ENCODE measurements around the gene ZC3H7A. TPM values are rescaled to one million over a fixed set of nuclear protein-coding genes. Genes with fewer than 3 reads are reported as not detected.
"Not testable (repeated sequence)": the region's sequence is repeated elsewhere in the genome, so short reads cannot be mapped to it uniquely, and the experiment has no call there.

The ZC3H7A gene
- total and polyA plus RNA-seq, 5 donors from 2014 or later, result 43.3 to 157 (median 48.4) TPM

DNA sequence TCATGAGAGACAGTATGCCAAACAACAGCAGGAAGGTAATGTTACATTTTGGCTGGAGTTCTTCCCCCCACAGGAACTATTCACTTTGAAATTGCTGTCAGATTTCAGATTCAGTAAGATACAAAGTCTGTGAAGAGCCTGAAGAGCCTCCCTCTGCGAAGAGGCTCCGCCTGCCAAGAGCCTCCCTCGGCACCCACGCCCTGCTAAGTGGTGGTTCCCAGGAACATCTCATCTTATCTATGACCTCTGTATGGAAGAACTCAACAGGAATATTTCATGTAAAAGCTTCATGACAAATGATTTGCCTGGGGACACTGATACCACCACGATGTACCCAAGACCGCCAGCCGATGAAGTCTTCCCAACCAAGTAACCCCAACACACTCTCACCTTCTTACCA is 3.2 kb downstream of the ZC3H7A start:
- peak overlapping the region; percentile 93 to 98 (median 97) for H3K27ac Mint-ChIP-seq
- H3K27ac ChIP-seq (ENCODE audit: insufficient read depth, low read length, poor library complexity, severe bottlenecking), result peak overlapping the region; percentile 94
- H3K36me3 ChIP-seq (ENCODE audit: control insufficient read depth, insufficient read depth, low read length), result peaks cover 3% of the 10 kb centered on the region
- peak overlapping the region; percentile 92 for H3K4me3 ChIP-seq (ENCODE audit: low read depth, low read length)
- H3K4me3 Mint-ChIP-seq, result peak overlapping the region; percentile 91 to 96 (median 96)
- DNase-seq, result peak in 1 of 3 donors; percentile 29
- no peaks in the 10 kb centered on the region for H3K9me3 ChIP-seq (ENCODE audit: control insufficient read depth in 2 of 2, low read length in 2 of 2)
- H3K4me1 ChIP-seq (ENCODE audit: control insufficient read depth, insufficient read depth, low read length, poor library complexity, severe bottlenecking), result peaks cover 85% of the 10 kb centered on the region
- H3K9me3 Mint-ChIP-seq, result no peaks in the 10 kb centered on the region
- no peaks in the 10 kb centered on the region for H3K27me3 ChIP-seq (ENCODE audit: control insufficient read depth, insufficient read depth, low read length)
- peaks cover 30 to 87% (median 56%) of the 10 kb centered on the region in 4 donors for H3K4me1 Mint-ChIP-seq
- peaks cover 11% of the 10 kb centered on the region for H3K36me3 Mint-ChIP-seq
- H3K27me3 Mint-ChIP-seq, result peaks cover 10% of the 10 kb centered on the region
- ATAC-seq (ENCODE audit: low read depth in 2 of 2), result no peak

DNA sequence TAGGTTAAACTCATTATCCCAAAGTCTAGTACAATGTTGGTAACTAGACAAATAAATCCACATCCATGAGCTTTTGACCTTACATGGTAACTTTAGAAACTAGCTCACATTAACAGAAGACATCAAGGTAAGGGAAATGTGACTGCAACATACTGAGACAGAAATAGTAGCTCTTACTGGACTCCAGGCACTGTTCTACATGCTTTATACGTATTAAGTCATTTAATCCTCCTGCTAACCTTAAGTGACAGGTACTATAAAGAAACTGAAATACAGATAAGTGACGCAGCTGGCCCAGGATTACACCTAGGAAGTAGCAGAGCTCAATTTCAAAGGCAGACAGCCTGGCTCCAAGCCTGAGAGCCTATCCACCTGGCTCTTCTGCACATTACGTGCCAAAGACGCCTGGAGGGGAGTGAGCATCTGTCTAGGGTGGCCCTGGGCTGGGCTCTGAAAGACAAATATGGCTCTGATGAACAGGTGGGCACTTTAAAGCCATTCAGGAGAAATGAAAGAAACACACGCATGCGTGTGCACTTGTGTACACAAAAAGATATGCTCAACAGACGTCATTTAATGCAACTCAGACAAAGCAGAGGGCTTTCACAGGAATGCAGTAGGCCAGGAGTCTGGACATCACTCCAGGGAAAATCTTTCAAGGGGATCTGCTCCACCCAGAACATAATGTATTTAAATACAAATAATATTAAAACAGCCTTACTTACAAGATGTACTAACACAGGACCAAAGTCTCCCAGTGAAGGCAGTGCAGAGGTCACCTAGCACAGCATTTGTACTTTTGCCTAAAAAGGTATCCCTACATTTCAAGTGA is 4.4 kb downstream of the ZC3H7A start:
- H3K36me3 ChIP-seq (ENCODE audit: control insufficient read depth, insufficient read depth, low read length), result peaks cover 3% of the 10 kb centered on the region
- no peaks in the 10 kb centered on the region for H3K27me3 ChIP-seq (ENCODE audit: control insufficient read depth, insufficient read depth, low read length)
- Mint-ChIP-seq H3K27me3 (peaks cover 4% of the 10 kb centered on the region), H3K4me1 (peaks cover 24 to 87% (median 57%) of the 10 kb centered on the region in 4 donors), H3K9me3 (no peaks in the 10 kb centered on the region), H3K4me3 (peak overlapping the region; percentile 93 to 96 (median 96)), H3K27ac (peak overlapping the region; percentile 93 to 98 (median 97)), H3K36me3 (peaks cover 14% of the 10 kb centered on the region)
- H3K4me3 ChIP-seq (ENCODE audit: low read depth, low read length), result peak overlapping the region; percentile 92
- peak overlapping the region; percentile 94 for H3K27ac ChIP-seq (ENCODE audit: insufficient read depth, low read length, poor library complexity, severe bottlenecking)
- ATAC-seq (ENCODE audit: low read depth in 2 of 2), result no peak
- peak; percentile 46 to 56 (median 55) for DNase-seq
- no peaks in the 10 kb centered on the region for H3K9me3 ChIP-seq (ENCODE audit: control insufficient read depth in 2 of 2, low read length in 2 of 2)
- H3K4me1 ChIP-seq (ENCODE audit: control insufficient read depth, insufficient read depth, low read length, poor library complexity, severe bottlenecking), result peaks cover 83% of the 10 kb centered on the region

DNA sequence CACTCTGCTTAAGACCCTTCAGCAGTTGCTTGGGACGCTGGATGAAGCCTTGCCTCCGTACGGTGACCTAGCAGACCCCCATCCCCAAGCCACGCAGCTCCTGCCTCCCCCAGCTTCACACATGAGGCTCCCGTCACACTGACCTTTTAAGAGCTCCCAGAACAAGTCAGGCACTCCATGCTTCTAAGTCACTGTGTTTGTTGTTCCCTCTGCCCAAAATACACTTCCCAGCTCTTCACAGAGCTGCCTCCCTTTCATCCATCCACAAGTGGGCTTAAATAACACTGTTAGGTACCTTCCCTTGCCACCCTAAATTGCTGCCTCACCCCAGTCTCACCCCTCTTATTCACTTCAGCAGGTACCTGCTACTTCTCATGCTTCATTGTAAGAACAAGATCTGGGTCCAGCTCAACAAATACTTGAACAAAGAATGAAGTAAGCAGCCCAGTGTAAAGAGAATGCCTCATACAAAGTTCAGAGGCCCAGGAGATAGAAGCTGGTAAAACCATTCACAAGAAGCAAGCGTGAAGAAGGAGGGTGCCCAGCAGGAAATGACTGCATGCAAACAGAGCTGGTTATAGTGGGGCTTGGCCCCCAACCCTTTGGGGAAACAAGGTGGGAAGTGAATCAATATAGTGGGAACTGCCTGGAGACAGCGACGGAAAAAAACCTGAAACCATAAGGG is 5.8 kb downstream of the ZC3H7A start:
- Histone ChIP-seq H3K27ac (ENCODE audit: insufficient read depth, low read length, poor library complexity, severe bottlenecking) (peak overlapping the region; percentile 94), H3K4me3 (ENCODE audit: low read depth, low read length) (peak overlapping the region; percentile 92), H3K9me3 (ENCODE audit: control insufficient read depth in 2 of 2, low read length in 2 of 2) (no peaks in the 10 kb centered on the region), H3K27me3 (ENCODE audit: control insufficient read depth, insufficient read depth, low read length) (no peaks in the 10 kb centered on the region), H3K4me1 (ENCODE audit: control insufficient read depth, insufficient read depth, low read length, poor library complexity, severe bottlenecking) (peaks cover 96% of the 10 kb centered on the region), H3K36me3 (ENCODE audit: control insufficient read depth, insufficient read depth, low read length) (peaks cover 3% of the 10 kb centered on the region)
- no peak for ATAC-seq (ENCODE audit: low read depth in 2 of 2)
- peak in 1 of 3 donors; percentile 41 for DNase-seq
- peaks cover 14% of the 10 kb centered on the region for H3K36me3 Mint-ChIP-seq
- peaks cover 31 to 96% (median 68%) of the 10 kb centered on the region in 4 donors for H3K4me1 Mint-ChIP-seq
- H3K27ac Mint-ChIP-seq, result peak overlapping the region; percentile 93 to 98 (median 97)
- H3K9me3 Mint-ChIP-seq, result no peaks in the 10 kb centered on the region
- H3K27me3 Mint-ChIP-seq, result peaks cover 4% of the 10 kb centered on the region
- H3K4me3 Mint-ChIP-seq, result peak overlapping the region in 3 of 4 donors; percentile 46 to 96 (median 95)

DNA sequence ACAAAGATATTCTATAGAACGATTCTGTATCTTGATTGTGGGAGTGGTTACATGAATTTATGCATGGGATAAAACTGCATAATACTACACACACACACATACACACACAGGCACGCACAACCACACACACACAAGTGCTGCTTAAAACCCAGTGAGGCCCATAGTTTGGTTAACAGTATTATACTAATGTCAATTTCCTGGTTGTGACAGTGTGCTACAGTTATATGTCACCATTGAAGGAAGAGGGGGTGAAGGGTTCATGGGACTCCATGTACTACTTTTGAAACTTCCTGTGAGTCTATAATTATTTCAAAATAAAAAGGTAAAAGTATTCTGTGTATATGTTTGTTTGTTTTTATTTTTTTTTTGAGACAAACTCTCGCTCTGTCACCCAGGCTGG is 8.1 kb downstream of the ZC3H7A start:
- Mint-ChIP-seq H3K9me3 (no peaks in the 10 kb centered on the region), H3K27ac (peak overlapping the region; percentile 91 to 100 (median 94)), H3K27me3 (peaks cover 4% of the 10 kb centered on the region), H3K36me3 (peaks cover 11% of the 10 kb centered on the region), H3K4me1 (peaks cover 25 to 91% (median 57%) of the 10 kb centered on the region in 4 donors), H3K4me3 (peak overlapping the region; percentile 12 to 68 (median 49))
- no peaks in the 10 kb centered on the region for H3K27me3 ChIP-seq (ENCODE audit: control insufficient read depth, insufficient read depth, low read length)
- H3K4me1 ChIP-seq (ENCODE audit: control insufficient read depth, insufficient read depth, low read length, poor library complexity, severe bottlenecking), result peaks cover 95% of the 10 kb centered on the region
- ATAC-seq (ENCODE audit: low read depth in 2 of 2) (peak; percentile 59 to 62), DNase-seq (peak in 2 of 3 donors; percentile 49 to 70)
- peaks cover 3% of the 10 kb centered on the region for H3K36me3 ChIP-seq (ENCODE audit: control insufficient read depth, insufficient read depth, low read length)
- H3K27ac ChIP-seq (ENCODE audit: insufficient read depth, low read length, poor library complexity, severe bottlenecking), result peak overlapping the region; percentile 99
- peak overlapping the region; percentile 8 for H3K4me3 ChIP-seq (ENCODE audit: low read depth, low read length)
- H3K9me3 ChIP-seq (ENCODE audit: control insufficient read depth in 2 of 2, low read length in 2 of 2), result no peaks in the 10 kb centered on the region

DNA sequence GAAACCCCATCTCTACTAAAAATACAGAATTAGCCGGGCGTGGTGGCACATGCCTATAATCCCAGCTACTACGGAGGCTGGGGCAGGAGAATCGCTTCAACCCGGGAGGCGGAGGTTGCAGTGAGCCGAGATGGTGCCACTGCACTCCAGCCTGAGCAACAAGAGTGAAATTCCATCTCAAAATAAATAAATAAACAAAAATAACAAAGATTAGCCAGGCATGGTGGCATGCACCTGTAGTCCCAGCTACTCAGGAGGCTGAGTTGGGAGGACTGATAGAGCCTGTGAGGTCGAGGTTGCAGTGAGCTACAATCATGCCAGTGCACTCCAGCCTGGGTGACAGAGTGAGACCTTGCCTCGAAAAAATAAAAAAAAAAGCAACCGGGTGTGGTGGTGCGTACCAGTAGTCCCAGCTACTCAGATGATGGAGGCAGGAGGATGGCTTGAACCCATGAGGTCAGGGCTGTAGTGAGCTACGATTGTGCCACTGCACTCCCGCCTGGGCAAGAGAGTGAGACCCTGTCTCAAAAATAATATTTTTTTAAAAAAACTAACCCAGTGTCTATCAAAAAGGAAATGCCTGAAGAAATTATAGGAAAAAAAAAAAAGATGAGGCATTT is 12.0 kb downstream of the ZC3H7A start:
- peaks cover 20% of the 10 kb centered on the region for H3K36me3 Mint-ChIP-seq
- H3K27ac Mint-ChIP-seq, result peak overlapping the region; percentile 58 to 100 (median 86)
- not testable (repeated sequence) for H3K9me3 Mint-ChIP-seq; H3K36me3 ChIP-seq (ENCODE audit: control insufficient read depth, insufficient read depth, low read length); ATAC-seq (ENCODE audit: low read depth in 2 of 2); H3K27me3 Mint-ChIP-seq; H3K27me3 ChIP-seq (ENCODE audit: control insufficient read depth, insufficient read depth, low read length); H3K9me3 ChIP-seq (ENCODE audit: control insufficient read depth in 2 of 2, low read length in 2 of 2); DNase-seq
- peak overlapping the region; percentile 99 for H3K27ac ChIP-seq (ENCODE audit: insufficient read depth, low read length, poor library complexity, severe bottlenecking)
- H3K4me3 Mint-ChIP-seq, result peak overlapping the region in 1 of 4 donors; percentile 59
- H3K4me1 ChIP-seq (ENCODE audit: control insufficient read depth, insufficient read depth, low read length, poor library complexity, severe bottlenecking), result peaks cover 94% of the 10 kb centered on the region
- H3K4me3 ChIP-seq (ENCODE audit: low read depth, low read length), result peak overlapping the region; percentile 2
- peaks cover 26 to 90% (median 65%) of the 10 kb centered on the region in 4 donors for H3K4me1 Mint-ChIP-seq

DNA sequence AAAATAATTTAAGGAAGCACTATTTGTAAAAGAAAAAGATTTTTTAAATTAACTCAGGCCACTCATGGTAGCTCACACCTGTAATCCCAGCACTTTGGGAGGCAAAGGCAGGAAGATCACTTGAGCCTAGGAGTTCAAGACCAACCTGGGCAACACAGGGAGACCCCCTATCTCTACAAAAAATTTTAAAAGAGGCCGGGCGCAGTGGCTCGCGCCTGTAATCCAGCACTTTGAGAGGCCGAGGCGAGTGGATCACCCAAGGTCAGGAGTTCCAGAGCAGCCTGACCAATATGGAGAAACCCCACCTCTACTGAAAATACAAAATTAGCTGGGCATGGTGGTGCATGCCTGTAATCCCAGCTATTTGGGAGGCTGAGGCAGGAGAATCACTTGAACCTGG is 12.7 kb downstream of the ZC3H7A start:
- Histone ChIP-seq H3K4me3 (ENCODE audit: low read depth, low read length) (peak overlapping the region; percentile 90), H3K4me1 (ENCODE audit: control insufficient read depth, insufficient read depth, low read length, poor library complexity, severe bottlenecking) (peaks cover 86% of the 10 kb centered on the region), H3K27ac (ENCODE audit: insufficient read depth, low read length, poor library complexity, severe bottlenecking) (peak overlapping the region; percentile 99), H3K36me3 (ENCODE audit: control insufficient read depth, insufficient read depth, low read length) (peaks cover 12% of the 10 kb centered on the region)
- Mint-ChIP-seq H3K4me3 (peak overlapping the region in 1 of 4 donors; percentile 26), H3K36me3 (peaks cover 18% of the 10 kb centered on the region), H3K27ac (peak overlapping the region; percentile 60 to 100 (median 86)), H3K4me1 (peaks cover 26 to 87% (median 62%) of the 10 kb centered on the region in 4 donors)
- H3K27me3 ChIP-seq (ENCODE audit: control insufficient read depth, insufficient read depth, low read length); H3K9me3 Mint-ChIP-seq; H3K9me3 ChIP-seq (ENCODE audit: control insufficient read depth in 2 of 2, low read length in 2 of 2); ATAC-seq (ENCODE audit: low read depth in 2 of 2); DNase-seq; H3K27me3 Mint-ChIP-seq: not testable (repeated sequence)

DNA sequence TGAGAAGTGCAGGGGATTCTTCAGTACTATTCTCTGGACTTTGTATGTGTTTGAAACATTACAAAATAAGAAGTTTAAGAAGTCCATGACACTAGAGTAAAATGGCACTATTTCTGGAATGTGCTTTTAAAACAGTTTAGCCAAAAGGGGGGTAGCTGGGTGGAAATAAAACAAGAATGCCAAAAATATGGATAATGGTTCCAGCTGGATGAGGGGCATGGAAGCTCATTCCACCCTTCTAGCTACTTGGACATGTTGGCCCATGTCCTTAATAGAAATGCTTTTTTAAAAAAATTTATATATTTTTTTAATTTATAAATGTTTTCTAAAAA is 13.1 kb downstream of the ZC3H7A start:
- ATAC-seq (ENCODE audit: low read depth in 2 of 2) (no peak), DNase-seq (no peak)
- Histone ChIP-seq H3K4me3 (ENCODE audit: low read depth, low read length) (peak overlapping the region; percentile 90), H3K27ac (ENCODE audit: insufficient read depth, low read length, poor library complexity, severe bottlenecking) (peak overlapping the region; percentile 99), H3K4me1 (ENCODE audit: control insufficient read depth, insufficient read depth, low read length, poor library complexity, severe bottlenecking) (peaks cover 83% of the 10 kb centered on the region), H3K27me3 (ENCODE audit: control insufficient read depth, insufficient read depth, low read length) (no peaks in the 10 kb centered on the region), H3K9me3 (ENCODE audit: control insufficient read depth in 2 of 2, low read length in 2 of 2) (no peaks in the 10 kb centered on the region), H3K36me3 (ENCODE audit: control insufficient read depth, insufficient read depth, low read length) (peaks cover 16% of the 10 kb centered on the region)
- peak overlapping the region; percentile 86 to 91 (median 88) for H3K4me3 Mint-ChIP-seq
- peaks cover 26 to 84% (median 60%) of the 10 kb centered on the region in 4 donors for H3K4me1 Mint-ChIP-seq
- no peaks in the 10 kb centered on the region for H3K9me3 Mint-ChIP-seq
- peaks cover 18% of the 10 kb centered on the region for H3K36me3 Mint-ChIP-seq
- peaks cover 4% of the 10 kb centered on the region for H3K27me3 Mint-ChIP-seq
- H3K27ac Mint-ChIP-seq, result peak overlapping the region; percentile 96 to 100 (median 100)

Measured in CD4-positive, CD25-positive, alpha-beta regulatory T cell (primary cell).